Natural killer cell treated with Interleukin-12 subunit alpha and Interleukin-12 subunit beta and Interleukin-15 and Interleukin-18, amount 100 ng/mL, for 72 hours (primary cell): ENCODE data around the gene KREMEN1. TPM values are rescaled to one million over a fixed set of nuclear protein-coding genes. Genes with fewer than 3 reads are reported as not detected.
"Not testable (repeated sequence)": the region's sequence is repeated elsewhere in the genome, so short reads cannot be mapped to it uniquely, and the experiment has no call there.

ENCODE experiments used
- ATAC-seq, 2 donors: fragments of 150-1000 bp; cut with Tn5 transposase in 1 of 2; sonication (Bioruptor Pico), chemical (Tn5 transposase) in 1 of 2; 2 replicates each; pipeline ENCODE4 v1.10.0; 2021
- DNase-seq: peaks from one replicate; pipeline ENCODE4 v3.0.0; 2022; ENCODE audit warnings: low spot score
- H3K27ac Mint-ChIP-seq, 2 donors: 1 replicate in 1 of 2; 2 replicates in 1 of 2; pipeline ENCODE4 v1.8.0; 2022; ENCODE audit warnings: mixed read lengths in 2 of 2, mild to moderate bottlenecking in 1 of 2, moderate library complexity in 1 of 2
- H3K27me3 Mint-ChIP-seq, 2 donors: 1 replicate in 1 of 2; 2 replicates in 1 of 2; pipeline ENCODE4 v1.8.0; 2022; ENCODE audit warnings: mixed read lengths in 2 of 2
- H3K36me3 Mint-ChIP-seq: one replicate; pipeline ENCODE4 v1.8.0; 2022; ENCODE audit warnings: mixed read lengths
- H3K4me1 Mint-ChIP-seq, 2 donors: 1 replicate in 1 of 2; 2 replicates in 1 of 2; pipeline ENCODE4 v1.8.0; 2022; ENCODE audit warnings: low read depth in 2 of 2, mixed read lengths in 2 of 2, mild to moderate bottlenecking in 1 of 2
- H3K4me3 Mint-ChIP-seq: one replicate; pipeline ENCODE4 v1.8.0; 2022; ENCODE audit warnings: mixed read lengths
- H3K9me3 Mint-ChIP-seq: 2 replicates; pipeline ENCODE4 v1.8.0; 2022; ENCODE audit warnings: mixed read lengths
- total RNA-seq, 2 donors: library from RNA; stranded (reverse); gene quantifications; one replicate each; pipeline ENCODE4 v1.2.3, GENCODE V29; 2022

Gene KREMEN1
- total RNA-seq, 2 donors from 2014 or later: 0.17 to 0.59 TPM

- Mint-ChIP-seq H3K9me3 (no peaks in the 10 kb centered on the region), H3K4me3 (no peak overlapping the region), H3K27me3 (peaks cover 13 to 40% of the 10 kb centered on the region in 2 donors), H3K36me3 (no peaks in the 10 kb centered on the region), H3K4me1 (peaks cover 17 to 18% of the 10 kb centered on the region in 2 donors), H3K27ac (no peak overlapping the region)
- DNase-seq (no peak), ATAC-seq (no peak)
Observed at GRCh38 chr22:29112681-29113080, 39.8 kb downstream of the KREMEN1 start.

GRCh38 chr22:29113319-29113718, 40.5 kb downstream of the KREMEN1 start:
- no peak overlapping the region for H3K4me3 Mint-ChIP-seq
- no peak for DNase-seq
- peaks cover 5% of the 10 kb centered on the region for H3K36me3 Mint-ChIP-seq
- ATAC-seq: no peak
- H3K9me3 Mint-ChIP-seq: no peaks in the 10 kb centered on the region
- H3K4me1 Mint-ChIP-seq: peaks cover 24% of the 10 kb centered on the region in 2 donors
- H3K27me3 Mint-ChIP-seq: peaks cover 16 to 40% of the 10 kb centered on the region in 2 donors
- H3K27ac Mint-ChIP-seq: no peak overlapping the region

- ATAC-seq (no peak), DNase-seq (no peak)
- Mint-ChIP-seq H3K9me3 (no peaks in the 10 kb centered on the region), H3K27ac (no peak overlapping the region), H3K27me3 (peaks cover 14 to 36% of the 10 kb centered on the region in 2 donors), H3K4me3 (no peak overlapping the region), H3K4me1 (peaks cover 24% of the 10 kb centered on the region in 2 donors), H3K36me3 (peaks cover 5% of the 10 kb centered on the region)
Observed at GRCh38 chr22:29114392-29114791, 41.6 kb downstream of the KREMEN1 start.

GRCh38 chr22:29115682-29116288, 43.0 kb downstream of the KREMEN1 start:
- Mint-ChIP-seq H3K9me3 (peaks cover 4% of the 10 kb centered on the region), H3K27me3 (peaks cover 14 to 33% of the 10 kb centered on the region in 2 donors), H3K4me3 (no peak overlapping the region), H3K27ac (peak overlapping the region; percentile 2 to 78), H3K36me3 (peaks cover 12% of the 10 kb centered on the region), H3K4me1 (peaks cover 28 to 35% of the 10 kb centered on the region in 2 donors)
- DNase-seq (no peak), ATAC-seq (no peak)

GRCh38 chr22:29116397-29117123, 43.7 kb downstream of the KREMEN1 start:
- DNase-seq (no peak), ATAC-seq (peak; percentile 20 to 71)
- peaks cover 13 to 31% of the 10 kb centered on the region in 2 donors for H3K27me3 Mint-ChIP-seq

GRCh38 chr22:29117799-29118477, 45.1 kb downstream of the KREMEN1 start:
- H3K27me3 Mint-ChIP-seq: peaks cover 13 to 25% of the 10 kb centered on the region in 2 donors
- ATAC-seq: peak; percentile 70 to 91
- H3K4me3 Mint-ChIP-seq: peak overlapping the region; percentile 63
- DNase-seq: peak; percentile 70
- peaks cover 12% of the 10 kb centered on the region for H3K36me3 Mint-ChIP-seq
- H3K27ac Mint-ChIP-seq: peak overlapping the region; percentile 76 to 78
- H3K9me3 Mint-ChIP-seq: peaks cover 4% of the 10 kb centered on the region
- H3K4me1 Mint-ChIP-seq: peaks cover 32 to 41% of the 10 kb centered on the region in 2 donors

More at GRCh38 chr22:29116397-29117123, 43.7 kb downstream of the KREMEN1 start:
- H3K9me3 Mint-ChIP-seq: peaks cover 4% of the 10 kb centered on the region
- H3K4me1 Mint-ChIP-seq: peaks cover 28 to 35% of the 10 kb centered on the region in 2 donors
- H3K36me3 Mint-ChIP-seq: peaks cover 12% of the 10 kb centered on the region
- peak overlapping the region; percentile 50 for H3K4me3 Mint-ChIP-seq
- H3K27ac Mint-ChIP-seq: peak overlapping the region; percentile 76 to 78

- Mint-ChIP-seq H3K36me3 (peaks cover 12% of the 10 kb centered on the region), H3K4me1 (peaks cover 30 to 40% of the 10 kb centered on the region in 2 donors), H3K27me3 (peaks cover 13 to 17% of the 10 kb centered on the region in 2 donors), H3K27ac (peak overlapping the region; percentile 59 to 60)
- H3K4me3 Mint-ChIP-seq, H3K9me3 Mint-ChIP-seq, ATAC-seq, DNase-seq: not testable (repeated sequence)
Observed at GRCh38 chr22:29120098-29120912, 47.5 kb downstream of the KREMEN1 start.

- Mint-ChIP-seq H3K36me3 (peaks cover 12% of the 10 kb centered on the region), H3K27me3 (peaks cover 9 to 11% of the 10 kb centered on the region in 2 donors), H3K4me3 (no peak overlapping the region), H3K9me3 (peaks cover 4% of the 10 kb centered on the region), H3K27ac (no peak overlapping the region), H3K4me1 (peaks cover 21 to 32% of the 10 kb centered on the region in 2 donors)
- DNase-seq (no peak), ATAC-seq (no peak)
Observed at GRCh38 chr22:29121124-29121523, 48.3 kb downstream of the KREMEN1 start.

- peaks cover 9 to 11% of the 10 kb centered on the region in 2 donors for H3K27me3 Mint-ChIP-seq
- H3K27ac Mint-ChIP-seq: peak overlapping the region in 1 of 2 donors; percentile 43
- no peak for DNase-seq
- H3K9me3 Mint-ChIP-seq: peaks cover 4% of the 10 kb centered on the region
- peak in 1 of 2 donors; percentile 62 for ATAC-seq
- peaks cover 12% of the 10 kb centered on the region for H3K36me3 Mint-ChIP-seq
- H3K4me3 Mint-ChIP-seq: peak overlapping the region; percentile 64
- peaks cover 14 to 23% of the 10 kb centered on the region in 2 donors for H3K4me1 Mint-ChIP-seq
Observed at GRCh38 chr22:29122041-29122440, 49.2 kb downstream of the KREMEN1 start.

- H3K9me3 Mint-ChIP-seq: peaks cover under 1% of the 10 kb centered on the region
- peaks cover 1% of the 10 kb centered on the region for H3K36me3 Mint-ChIP-seq
- peaks cover 4 to 11% of the 10 kb centered on the region in 2 donors for H3K4me1 Mint-ChIP-seq
- ATAC-seq: peak in 1 of 2 donors; percentile 29
- H3K4me3 Mint-ChIP-seq: no peak overlapping the region
- H3K27me3 Mint-ChIP-seq: peaks cover 3% of the 10 kb centered on the region in 2 donors
- DNase-seq: no peak
- H3K27ac Mint-ChIP-seq: no peak overlapping the region
Observed at GRCh38 chr22:29124777-29125442, 52.1 kb downstream of the KREMEN1 start.

- Mint-ChIP-seq H3K9me3 (no peaks in the 10 kb centered on the region), H3K4me1 (peaks cover 4 to 9% of the 10 kb centered on the region in 2 donors), H3K27me3 (peaks cover 0 to 2% of the 10 kb centered on the region in 2 donors), H3K36me3 (no peaks in the 10 kb centered on the region), H3K4me3 (no peak overlapping the region), H3K27ac (no peak overlapping the region)
- ATAC-seq (no peak), DNase-seq (no peak)
Observed at GRCh38 chr22:29125443-29125778, 52.6 kb downstream of the KREMEN1 start.

- Mint-ChIP-seq H3K9me3 (no peaks in the 10 kb centered on the region), H3K4me3 (no peak overlapping the region), H3K27me3 (no peaks in the 10 kb centered on the region), H3K27ac (no peak overlapping the region), H3K4me1 (peaks cover 4 to 6% of the 10 kb centered on the region in 2 donors), H3K36me3 (no peaks in the 10 kb centered on the region)
- DNase-seq (no peak), ATAC-seq (no peak)
Observed at GRCh38 chr22:29125844-29126243, 53.0 kb downstream of the KREMEN1 start.
